HEK293 (cell line): ENCODE data around the gene LNP1.

Source experiments
- CTCF ChIA-PET: fragments of 350-600 bp; formaldehyde crosslinking; extraction: SDS; loops from one replicate; lab custom pipeline; 2021; ENCODE audit warnings: antibody characterized with exemption; lab: Yijun Ruan, JAX
- POLR2A ChIA-PET: fragments of 300-600 bp; formaldehyde crosslinking; extraction: SDS; loops from one replicate; lab custom pipeline; 2020; ENCODE audit warnings: antibody characterized with exemption, inconsistent platforms; lab: Yijun Ruan, JAX
- H3K27ac ChIP-seq: fragments of 200-500 bp; sonication (Bioruptor generic); 2 replicates; pipeline ENCODE4 v1.5.1; 2014; ENCODE audit warnings: low read depth, low read length, control low read depth, inconsistent platforms; ENCODE audit errors: extremely low read depth
- H3K36me3 ChIP-seq, 2 experiments: fragments of 200-500 bp in 1 of 2; sonication (Bioruptor generic) in 1 of 2; 1 replicate in 1 of 2; 2 replicates in 1 of 2; pipeline ENCODE4 v1.5.1; 2014 to 2017; ENCODE audit warnings: inconsistent platforms in 2 of 2, low read length in 2 of 2; ENCODE audit not compliant: control insufficient read depth in 2 of 2, insufficient read depth in 1 of 2
- H3K4me1 ChIP-seq: fragments of 200-500 bp; sonication (Bioruptor generic); 2 replicates; pipeline ENCODE4 v1.5.1; 2014; ENCODE audit warnings: mild to moderate bottlenecking, low read length, inconsistent platforms; ENCODE audit not compliant: control insufficient read depth, insufficient read depth
- H3K4me3 ChIP-seq: 2 replicates; pipeline ENCODE4 v1.5.1; 2011; ENCODE audit warnings: low read depth, mild to moderate bottlenecking, control low read depth, low read length, moderate library complexity
- H3K9me3 ChIP-seq: fragments of 200-500 bp; sonication (Bioruptor generic); 2 replicates; pipeline ENCODE4 v1.5.1; 2014; ENCODE audit warnings: low read depth, low read length, inconsistent platforms; ENCODE audit not compliant: control insufficient read depth, insufficient read depth
- GLI2 ChIP-seq: fragments of 450-650 bp; formaldehyde crosslinking; IDR thresholded peaks from 2 replicates; pipeline ENCODE4; 2017; ENCODE audit warnings: missing biosample characterization, missing genetic modification characterization, low read depth, borderline replicate concordance
- GLI4 ChIP-seq: fragments of 450-650 bp; formaldehyde crosslinking; IDR thresholded peaks from 2 replicates; pipeline ENCODE4 v1.5.1; 2016; ENCODE audit warnings: missing biosample characterization, missing genetic modification characterization
- GLIS2 ChIP-seq: fragments of 450-650 bp; formaldehyde crosslinking; IDR thresholded peaks from 2 replicates; pipeline ENCODE4 v1.5.1; 2016; ENCODE audit warnings: missing biosample characterization, missing genetic modification characterization
- KLF7 ChIP-seq: fragments of 450-650 bp; formaldehyde crosslinking; IDR thresholded peaks from 2 replicates; pipeline ENCODE4 v1.5.1; 2016; ENCODE audit warnings: missing biosample characterization, missing genetic modification characterization, borderline replicate concordance
- PRDM10 ChIP-seq: fragments of 450-650 bp; formaldehyde crosslinking; IDR thresholded peaks from 2 replicates; pipeline ENCODE4 v1.5.1; 2016; ENCODE audit warnings: missing biosample characterization, missing genetic modification characterization
- REPIN1 ChIP-seq: fragments of 450-650 bp; formaldehyde crosslinking; IDR thresholded peaks from 2 replicates; pipeline ENCODE4 v1.5.1; 2017; ENCODE audit warnings: missing biosample characterization, missing genetic modification characterization, low read depth
- SCRT2 ChIP-seq: fragments of 450-650 bp; formaldehyde crosslinking; IDR thresholded peaks from 2 replicates; pipeline ENCODE4 v1.5.1; 2016; ENCODE audit warnings: missing biosample characterization, missing genetic modification characterization
- TRIM28 ChIP-seq: IDR thresholded peaks from 2 replicates; pipeline ENCODE4 v1.6.1; 2011; ENCODE audit warnings: low read length, control low read depth, borderline replicate concordance
- ZBTB17 ChIP-seq: fragments of 450-650 bp; formaldehyde crosslinking; IDR thresholded peaks from 2 replicates; pipeline ENCODE4 v1.5.1; 2016; ENCODE audit warnings: missing biosample characterization, missing genetic modification characterization
- ZNF114 ChIP-seq: fragments of 450-650 bp; formaldehyde crosslinking; IDR thresholded peaks from 2 replicates; pipeline ENCODE4 v1.5.0; 2017; ENCODE audit warnings: missing biosample characterization, missing genetic modification characterization
- ZNF155 ChIP-seq: fragments of 450-650 bp; formaldehyde crosslinking; IDR thresholded peaks from 2 replicates; pipeline ENCODE4 v1.5.1; 2016; ENCODE audit warnings: missing biosample characterization, missing genetic modification characterization
- ZNF184 ChIP-seq: fragments of 450-650 bp; IDR thresholded peaks from 2 replicates; pipeline ENCODE4 v1.5.1; 2018; ENCODE audit warnings: missing biosample characterization, mild to moderate bottlenecking, missing genetic modification characterization
- ZNF2 ChIP-seq: fragments of 450-650 bp; formaldehyde crosslinking; IDR thresholded peaks from 2 replicates; pipeline ENCODE4 v1.5.1; 2016; ENCODE audit warnings: missing biosample characterization, missing genetic modification characterization
- ZNF211 ChIP-seq: fragments of 450-650 bp; formaldehyde crosslinking; IDR thresholded peaks from 2 replicates; pipeline ENCODE4 v1.5.1; 2016; ENCODE audit warnings: low read depth, missing biosample characterization, missing genetic modification characterization
- ZNF266 ChIP-seq: fragments of 450-650 bp; formaldehyde crosslinking; IDR thresholded peaks from 2 replicates; pipeline ENCODE4 v1.5.1; 2016; ENCODE audit warnings: missing biosample characterization, missing genetic modification characterization, low read depth
- ZNF280D ChIP-seq: fragments of 450-650 bp; formaldehyde crosslinking; IDR thresholded peaks from 2 replicates; pipeline ENCODE4 v1.5.1; 2016; ENCODE audit warnings: missing biosample characterization, missing genetic modification characterization
- ZNF335 ChIP-seq: fragments of 450-650 bp; formaldehyde crosslinking; conservative IDR thresholded peaks from 2 replicates; pipeline ENCODE4 v1.5.1; 2016; ENCODE audit warnings: missing biosample characterization, missing genetic modification characterization
- ZNF341 ChIP-seq: fragments of 450-650 bp; formaldehyde crosslinking; IDR thresholded peaks from 2 replicates; pipeline ENCODE4; 2016; ENCODE audit warnings: low read depth, missing biosample characterization, missing genetic modification characterization
- ZNF350 ChIP-seq: fragments of 450-650 bp; formaldehyde crosslinking; IDR thresholded peaks from 2 replicates; pipeline ENCODE4 v1.5.0; 2017; ENCODE audit warnings: missing biosample characterization, mild to moderate bottlenecking, missing genetic modification characterization
- ZNF394 ChIP-seq: fragments of 450-650 bp; formaldehyde crosslinking; IDR thresholded peaks from 2 replicates; pipeline ENCODE4 v1.5.1; 2016; ENCODE audit warnings: missing biosample characterization, missing genetic modification characterization, mild to moderate bottlenecking, moderate library complexity, borderline replicate concordance
- ZNF416 ChIP-seq: fragments of 450-650 bp; formaldehyde crosslinking; IDR thresholded peaks from 2 replicates; pipeline ENCODE4 v1.5.1; 2016; ENCODE audit warnings: missing biosample characterization, missing genetic modification characterization
- ZNF544 ChIP-seq: fragments of 450-650 bp; formaldehyde crosslinking; IDR thresholded peaks from 2 replicates; pipeline ENCODE4 v1.5.0; 2017; ENCODE audit warnings: missing biosample characterization, missing genetic modification characterization
- ZNF610 ChIP-seq: fragments of 450-650 bp; formaldehyde crosslinking; IDR thresholded peaks from 2 replicates; pipeline ENCODE4 v1.5.1; 2016; ENCODE audit warnings: missing biosample characterization, missing genetic modification characterization, borderline replicate concordance
- ZNF660 ChIP-seq: fragments of 450-650 bp; IDR thresholded peaks from 2 replicates; pipeline ENCODE4 v1.5.1; 2018; ENCODE audit warnings: missing biosample characterization, mild to moderate bottlenecking, missing genetic modification characterization

Gene LNP1

GRCh38 chr3:100438623-100438974 lies 37.3 kb downstream of the LNP1 start (continued):
- TF ChIP-seq ZNF184 (tag by site-specific recombination) (no peak), GLIS2 (tag by site-specific recombination) (no peak), ZNF341 (tag by site-specific recombination) (no peak), ZNF394 (tag by site-specific recombination) (no peak), ZNF335 (tag by site-specific recombination) (no peak), ZNF2 (tag by site-specific recombination) (no peak), ZNF660 (no peak)

- no peaks in the 10 kb centered on the region for H3K4me1 ChIP-seq
- no peak overlapping the region for H3K4me3 ChIP-seq
- POLR2A ChIA-PET = no interaction called here
- H3K36me3 ChIP-seq = no peaks in the 10 kb centered on the region
- H3K27ac ChIP-seq = no peak overlapping the region
- H3K9me3 ChIP-seq = no peaks in the 10 kb centered on the region
- TF ChIP-seq ZNF280D (tag by site-specific recombination) (no peak), ZNF114 (tag by site-specific recombination) (no peak), ZNF416 (tag by site-specific recombination) (no peak), ZBTB17 (tag by site-specific recombination) (no peak), ZNF155 (tag by site-specific recombination) (no peak), ZNF266 (tag by site-specific recombination) (no peak), KLF7 (tag by site-specific recombination) (no peak), ZNF211 (tag by site-specific recombination) (no peak), GLI2 (no peak), TRIM28 (no peak), ZNF610 (tag by site-specific recombination) (no peak), SCRT2 (tag by site-specific recombination) (no peak), PRDM10 (no peak), GLI4 (tag by site-specific recombination) (no peak), REPIN1 (tag by site-specific recombination) (no peak), ZNF350 (tag by site-specific recombination) (no peak), ZNF544 (tag by site-specific recombination) (no peak)
- CTCF ChIA-PET = interaction anchor here (0.6 to 1.4 kb wide), 2 partner anchors 8 to 609 kb away, joined by 3 to 8 read pairs; no protein-coding TSS in a partner anchor
These were observed 39.6 kb downstream of the LNP1 start for GRCh38 chr3:100440895-100441294.
